ENCODE measurements around the gene KRT79. TPM values are rescaled to one million over a fixed set of nuclear protein-coding genes. Genes with fewer than 3 reads are reported as not detected.

KRT79 gene
- total RNA-seq, 1 donor, result under 0.01 TPM

- DNase-seq (ENCODE audit: low read depth in 2 of 3, low spot score in 2 of 3), result no peak
Measured at GRCh38 chr12:52820521-52820920, 13.6 kb downstream of the KRT79 start.

- DNase-seq (ENCODE audit: low read depth in 2 of 3, low spot score in 2 of 3), result no peak
Measured at GRCh38 chr12:52819731-52820510, 14.2 kb downstream of the KRT79 start.

GRCh38 chr12:52818887-52819420 lies 15.2 kb downstream of the KRT79 start:
- DNase-seq (ENCODE audit: low read depth in 2 of 3, low spot score in 2 of 3), result no peak

GRCh38 chr12:52818388-52818787 lies 15.7 kb downstream of the KRT79 start:
- no peak for DNase-seq (ENCODE audit: low read depth in 2 of 3, low spot score in 2 of 3)

- no peak for DNase-seq (ENCODE audit: low read depth in 2 of 3, low spot score in 2 of 3)
Measured at GRCh38 chr12:52817699-52818238, 16.3 kb downstream of the KRT79 start.

DNA sequence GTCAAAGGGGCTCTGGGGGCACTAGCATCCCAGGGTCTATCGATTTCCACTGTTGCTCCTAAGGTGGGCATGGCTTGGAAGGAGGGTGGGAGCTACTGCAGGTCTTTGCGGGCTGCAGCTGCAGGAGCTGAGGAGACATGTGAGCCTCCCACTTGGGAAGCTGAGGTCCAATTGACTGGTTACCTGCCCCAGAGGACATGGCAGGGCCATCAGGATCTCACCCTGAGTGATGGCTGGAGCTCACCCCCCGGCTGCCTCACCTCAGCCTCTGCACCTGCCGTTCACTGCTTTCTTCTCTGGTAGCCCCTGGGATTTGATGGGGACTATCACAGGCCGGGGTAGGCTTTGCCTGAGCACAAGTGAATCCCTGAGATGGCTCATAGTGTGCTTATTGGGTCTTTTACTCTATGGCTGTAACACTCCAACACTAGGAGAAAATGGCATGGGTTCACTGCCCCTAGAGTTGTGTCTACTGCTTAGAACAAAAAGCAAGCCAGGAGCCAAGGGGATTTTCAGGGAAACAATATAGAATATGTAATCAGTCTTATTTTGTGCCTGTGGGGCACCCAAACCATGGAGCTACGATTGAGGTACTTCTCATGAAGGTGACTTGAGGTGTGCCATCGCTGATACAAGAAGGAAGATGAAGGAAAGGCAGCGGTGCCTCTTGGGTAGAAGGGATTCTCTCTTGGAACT lies 17.0 kb downstream of the KRT79 start:
- DNase-seq (ENCODE audit: low read depth in 2 of 3, low spot score in 2 of 3), result no peak

- no peak for DNase-seq (ENCODE audit: low read depth in 2 of 3, low spot score in 2 of 3)
Measured at GRCh38 chr12:52815676-52816588, 18.2 kb downstream of the KRT79 start.

- DNase-seq (ENCODE audit: low read depth in 2 of 3, low spot score in 2 of 3), result no peak
Measured at GRCh38 chr12:52815161-52815560, 18.9 kb downstream of the KRT79 start.

DNA sequence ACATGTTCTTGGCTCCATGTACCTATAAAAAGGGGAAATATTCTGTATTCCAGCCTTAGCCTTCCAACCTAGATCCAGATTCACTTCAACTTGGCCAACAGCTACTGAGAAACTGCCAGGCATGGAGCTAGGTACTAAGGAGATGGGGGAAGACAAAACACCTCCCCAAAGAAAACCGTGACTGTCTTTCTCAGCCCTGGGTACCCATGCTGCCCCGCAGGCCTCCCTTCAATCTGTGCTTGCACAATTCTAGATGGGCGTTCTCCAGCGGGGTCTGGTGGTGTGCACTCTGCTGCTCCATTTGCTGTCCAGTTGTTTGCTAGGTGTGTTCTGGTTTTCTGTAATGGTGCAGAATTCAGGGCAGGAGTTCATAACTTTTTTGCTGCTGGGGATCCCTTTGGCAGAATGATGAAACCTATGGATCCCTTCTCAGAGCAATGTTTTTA lies 19.4 kb downstream of the KRT79 start:
- DNase-seq (ENCODE audit: low read depth in 2 of 3, low spot score in 2 of 3), result no peak

GRCh38 chr12:52813885-52814709 lies 20.0 kb downstream of the KRT79 start, which contains the start of gene KRT4:
Gene KRT4 (minus strand): TSS chr12:52814116. CDS start chr12:52814058, 58 bp downstream.
- DNase-seq (ENCODE audit: low read depth in 2 of 3, low spot score in 2 of 3), result no peak

DNA sequence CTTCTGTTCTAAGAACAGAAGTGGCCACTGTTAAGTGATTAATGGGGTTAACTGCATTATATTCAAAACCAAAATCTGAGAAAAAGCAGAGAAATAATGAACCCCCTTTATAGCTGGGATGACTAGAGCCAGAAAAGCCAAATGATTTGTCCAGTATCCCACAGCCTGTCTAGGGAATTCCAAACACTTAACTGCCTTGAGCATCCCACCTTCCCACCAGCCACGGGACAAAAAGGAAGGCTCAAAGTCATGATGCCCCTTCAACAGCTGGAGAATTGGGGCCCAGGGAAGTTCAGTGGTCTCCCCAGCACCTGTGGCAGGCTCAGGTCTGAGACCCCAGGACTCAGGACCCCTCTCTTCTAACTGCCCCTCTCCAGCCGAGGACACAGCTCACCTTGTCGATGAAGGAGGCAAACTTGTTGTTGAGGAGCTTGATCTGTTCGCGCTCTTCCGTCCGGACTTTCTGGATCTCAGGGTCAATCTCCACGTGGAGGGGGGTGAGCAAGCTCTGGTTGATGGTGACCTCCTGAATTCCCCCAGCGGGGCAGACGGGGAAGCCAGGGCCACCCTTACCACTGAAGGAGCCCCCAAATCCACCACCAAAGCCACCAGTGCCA lies 20.8 kb downstream of the KRT79 start:
- DNase-seq (ENCODE audit: low read depth in 2 of 3, low spot score in 2 of 3), result no peak

DNA sequence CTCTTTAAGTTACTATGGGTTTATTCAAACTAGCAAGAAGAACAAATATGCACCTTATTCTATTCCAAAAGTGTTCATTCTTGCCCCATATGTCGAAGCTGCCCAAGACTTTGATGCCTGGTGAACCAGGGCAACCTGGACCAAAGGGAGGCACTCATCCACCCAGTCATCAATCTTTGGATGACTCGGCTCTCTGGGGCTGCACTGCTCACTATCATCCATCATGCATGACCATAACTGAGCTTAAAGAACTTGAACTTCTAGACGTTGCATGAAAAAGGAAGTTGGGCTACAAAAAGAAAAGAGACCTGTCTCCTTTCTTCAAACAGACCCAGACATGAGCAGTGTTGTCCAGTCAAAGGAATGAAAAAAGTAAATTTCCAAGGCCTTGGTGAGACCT lies 21.4 kb downstream of the KRT79 start:
- DNase-seq (ENCODE audit: low read depth in 2 of 3, low spot score in 2 of 3), result no peak

DNA sequence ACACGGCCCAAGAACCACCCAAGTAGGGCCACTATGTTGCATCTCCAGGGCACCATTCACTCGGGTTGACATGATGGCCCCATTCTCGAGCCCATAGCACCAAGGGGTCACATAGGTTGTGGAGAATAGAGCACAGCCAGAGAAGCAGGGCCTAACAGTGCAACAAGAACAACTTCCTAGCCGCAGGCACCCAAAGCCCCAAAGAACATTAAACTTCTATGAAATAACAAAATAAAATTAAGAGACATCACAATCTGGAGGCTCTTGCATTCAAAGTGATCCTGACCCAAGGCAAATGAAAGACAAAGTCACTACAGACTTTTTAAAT lies 22.1 kb downstream of the KRT79 start:
- DNase-seq (ENCODE audit: low read depth in 2 of 3, low spot score in 2 of 3), result no peak

DNA sequence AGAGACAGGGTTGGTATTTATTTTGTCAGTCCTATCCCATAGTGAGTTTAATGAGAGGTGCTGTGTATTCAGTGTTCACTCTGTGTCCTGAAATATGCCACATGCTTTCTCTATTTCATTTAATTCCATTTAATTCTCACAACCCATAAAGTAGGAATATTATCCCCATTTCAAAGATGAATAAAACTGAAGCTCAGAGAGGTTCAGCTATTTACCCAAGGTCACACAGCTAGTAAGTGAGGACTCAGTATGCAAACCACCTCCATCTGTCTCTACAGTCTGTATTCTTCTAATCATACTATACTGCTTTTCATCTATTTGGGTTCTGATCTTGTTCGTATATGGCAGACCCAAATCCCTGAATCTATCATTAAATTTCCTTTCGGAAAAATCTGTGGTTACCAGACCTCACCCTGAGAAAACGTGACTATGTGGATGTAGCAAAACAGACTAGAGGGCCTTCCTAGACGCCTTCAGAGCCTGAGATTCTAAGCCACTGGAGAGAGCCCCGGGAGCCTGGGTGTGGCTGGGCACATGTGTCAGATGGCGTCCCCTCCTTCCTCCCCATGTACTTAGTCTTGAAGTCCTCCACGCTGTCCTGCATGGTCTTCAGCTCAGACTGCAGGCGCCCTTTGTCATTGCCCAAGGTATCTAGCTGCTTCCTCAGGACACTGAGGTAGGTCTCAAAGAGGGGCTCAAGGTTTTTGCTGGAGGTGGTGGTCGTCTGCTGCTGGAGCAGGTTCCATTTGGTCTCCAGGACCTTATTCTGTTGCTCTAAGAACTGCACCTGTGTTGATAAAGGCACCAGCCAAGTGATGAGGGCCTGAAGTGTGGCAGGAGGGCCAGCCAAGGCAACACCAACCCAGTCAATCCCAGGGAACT lies 22.7 kb downstream of the KRT79 start:
- no peak for DNase-seq (ENCODE audit: low read depth in 2 of 3, low spot score in 2 of 3)

- no peak for DNase-seq (ENCODE audit: low read depth in 2 of 3, low spot score in 2 of 3)
Measured at GRCh38 chr12:52810554-52810953, 23.6 kb downstream of the KRT79 start.

GRCh38 chr12:52809166-52809565 lies 24.9 kb downstream of the KRT79 start:
- DNase-seq (ENCODE audit: low read depth in 2 of 3, low spot score in 2 of 3), result no peak

DNA sequence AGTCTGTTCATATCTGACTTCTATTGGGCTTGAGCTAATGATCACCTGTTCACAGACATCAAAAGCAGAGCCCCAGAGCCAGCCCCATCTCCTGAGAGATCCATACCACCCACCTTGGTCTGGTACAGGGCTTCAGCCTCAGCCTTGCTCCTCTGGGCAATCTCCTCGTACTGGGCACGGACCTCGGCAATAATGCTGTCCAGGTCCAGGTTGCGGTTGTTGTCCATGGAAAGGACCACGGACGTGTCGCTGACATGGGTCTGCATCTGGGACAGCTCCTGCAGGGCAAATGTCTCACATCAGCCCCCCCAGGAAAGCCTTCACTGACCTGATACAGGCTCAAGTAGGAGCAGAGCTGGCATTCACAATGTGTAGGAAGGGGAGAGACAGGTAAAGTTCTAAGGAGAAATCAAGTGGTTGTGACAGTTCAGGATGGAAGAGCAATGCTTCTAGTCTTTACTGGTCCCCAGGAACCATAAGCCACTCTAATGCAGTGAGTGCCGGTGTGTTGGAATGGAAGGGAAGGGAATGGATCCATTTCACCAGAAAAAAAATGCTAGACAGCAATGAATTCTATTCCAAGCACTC lies 25.4 kb downstream of the KRT79 start:
- DNase-seq (ENCODE audit: low read depth in 2 of 3, low spot score in 2 of 3), result no peak

Data from hematopoietic multipotent progenitor cell (in vitro differentiated cells).